ENCODE data around the gene ELMO1. TPM values are rescaled to one million over a fixed set of nuclear protein-coding genes. Genes with fewer than 3 reads are reported as not detected.

ELMO1 gene
- total and polyA plus RNA-seq, 2 experiments from 2014 or later: 6.5 to 24.9 TPM

DNA sequence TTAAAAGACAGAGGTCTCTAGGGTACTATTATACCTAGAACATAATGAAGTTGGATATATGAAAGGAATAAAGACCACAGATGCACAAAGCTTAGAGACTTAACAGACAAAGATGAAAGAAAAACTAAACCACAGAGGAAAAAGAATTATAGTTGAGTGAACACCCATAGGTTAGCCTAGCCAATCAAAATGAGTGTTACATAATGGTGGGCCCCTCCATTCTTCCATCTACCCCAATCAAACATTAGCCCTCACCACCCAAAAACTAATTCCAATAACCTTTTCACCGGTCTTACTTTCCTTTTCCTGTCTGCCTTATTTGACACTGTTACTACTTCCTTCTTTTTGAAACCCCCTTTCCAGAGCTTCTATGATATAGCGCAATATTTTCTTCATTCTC lies 130.1 kb downstream of the ELMO1 start:
- DNase-seq (ENCODE audit: low spot score) (no peak), ATAC-seq (no peak)
- Mint-ChIP-seq H3K9me3 (no peaks in the 10 kb centered on the region), H3K4me1 (peaks cover 4% of the 10 kb centered on the region), H3K27ac (no peak overlapping the region), H3K36me3 (ENCODE audit: low read depth) (no peaks in the 10 kb centered on the region), H3K4me3 (no peak overlapping the region), H3K27me3 (ENCODE audit: insufficient read depth, low read depth, poor library complexity) (peaks cover 2% of the 10 kb centered on the region)
- Histone ChIP-seq H2AFZ (no peak overlapping the region), H3F3A (replicated peaks; ENCODE audit: low read depth) (no peaks in the 10 kb centered on the region), H3K4me2 (no peak overlapping the region), H3K27me3 (ENCODE audit: insufficient read depth) (no peaks in the 10 kb centered on the region), H3K27ac (ENCODE audit: low read depth) (no peak overlapping the region), H3K79me2 (replicated peaks; ENCODE audit: insufficient read depth) (no peaks in the 10 kb centered on the region), H3K4me1 (ENCODE audit: insufficient read depth) (no peaks in the 10 kb centered on the region), H3K36me3 (ENCODE audit: insufficient read depth) (no peaks in the 10 kb centered on the region), H4K20me1 (replicated peaks; ENCODE audit: insufficient read depth) (no peaks in the 10 kb centered on the region), H3K4me3 (no peak overlapping the region), H3K9me2 (ENCODE audit: insufficient read depth) (peaks cover 9% of the 10 kb centered on the region)
- TF ChIP-seq CREB1 (CRISPR knock-in tag; IDR thresholded peaks at IDR 0.05; ENCODE audit: low read depth) (no peak), JUNB (IDR thresholded peaks at IDR 0.05; ENCODE audit: unreplicated experiment) (no peak), EZH2phosphoT487 (IDR thresholded peaks at IDR 0.05; ENCODE audit: unreplicated experiment) (no peak), POLR2AphosphoS5 (IDR thresholded peaks at IDR 0.05; ENCODE audit: low read depth) (no peak), EZH2 (IDR thresholded peaks at IDR 0.05; ENCODE audit: low read depth, unreplicated experiment) (no peak), ZNF331 (CRISPR knock-in tag; IDR thresholded peaks at IDR 0.05; ENCODE audit: low read depth) (no peak), STAT1 (IDR thresholded peaks at IDR 0.05; ENCODE audit: unreplicated experiment) (no peak)
- TF ChIP-seq, protein P1, sequence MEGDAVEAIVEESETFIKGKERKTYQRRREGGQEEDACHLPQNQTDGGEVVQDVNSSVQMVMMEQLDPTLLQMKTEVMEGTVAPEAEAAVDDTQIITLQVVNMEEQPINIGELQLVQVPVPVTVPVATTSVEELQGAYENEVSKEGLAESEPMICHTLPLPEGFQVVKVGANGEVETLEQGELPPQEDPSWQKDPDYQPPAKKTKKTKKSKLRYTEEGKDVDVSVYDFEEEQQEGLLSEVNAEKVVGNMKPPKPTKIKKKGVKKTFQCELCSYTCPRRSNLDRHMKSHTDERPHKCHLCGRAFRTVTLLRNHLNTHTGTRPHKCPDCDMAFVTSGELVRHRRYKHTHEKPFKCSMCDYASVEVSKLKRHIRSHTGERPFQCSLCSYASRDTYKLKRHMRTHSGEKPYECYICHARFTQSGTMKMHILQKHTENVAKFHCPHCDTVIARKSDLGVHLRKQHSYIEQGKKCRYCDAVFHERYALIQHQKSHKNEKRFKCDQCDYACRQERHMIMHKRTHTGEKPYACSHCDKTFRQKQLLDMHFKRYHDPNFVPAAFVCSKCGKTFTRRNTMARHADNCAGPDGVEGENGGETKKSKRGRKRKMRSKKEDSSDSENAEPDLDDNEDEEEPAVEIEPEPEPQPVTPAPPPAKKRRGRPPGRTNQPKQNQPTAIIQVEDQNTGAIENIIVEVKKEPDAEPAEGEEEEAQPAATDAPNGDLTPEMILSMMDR (conservative IDR thresholded peaks at IDR 0.05; ENCODE audit: low read depth in 2 of 2): no peak
- TF ChIP-seq, protein P2, sequence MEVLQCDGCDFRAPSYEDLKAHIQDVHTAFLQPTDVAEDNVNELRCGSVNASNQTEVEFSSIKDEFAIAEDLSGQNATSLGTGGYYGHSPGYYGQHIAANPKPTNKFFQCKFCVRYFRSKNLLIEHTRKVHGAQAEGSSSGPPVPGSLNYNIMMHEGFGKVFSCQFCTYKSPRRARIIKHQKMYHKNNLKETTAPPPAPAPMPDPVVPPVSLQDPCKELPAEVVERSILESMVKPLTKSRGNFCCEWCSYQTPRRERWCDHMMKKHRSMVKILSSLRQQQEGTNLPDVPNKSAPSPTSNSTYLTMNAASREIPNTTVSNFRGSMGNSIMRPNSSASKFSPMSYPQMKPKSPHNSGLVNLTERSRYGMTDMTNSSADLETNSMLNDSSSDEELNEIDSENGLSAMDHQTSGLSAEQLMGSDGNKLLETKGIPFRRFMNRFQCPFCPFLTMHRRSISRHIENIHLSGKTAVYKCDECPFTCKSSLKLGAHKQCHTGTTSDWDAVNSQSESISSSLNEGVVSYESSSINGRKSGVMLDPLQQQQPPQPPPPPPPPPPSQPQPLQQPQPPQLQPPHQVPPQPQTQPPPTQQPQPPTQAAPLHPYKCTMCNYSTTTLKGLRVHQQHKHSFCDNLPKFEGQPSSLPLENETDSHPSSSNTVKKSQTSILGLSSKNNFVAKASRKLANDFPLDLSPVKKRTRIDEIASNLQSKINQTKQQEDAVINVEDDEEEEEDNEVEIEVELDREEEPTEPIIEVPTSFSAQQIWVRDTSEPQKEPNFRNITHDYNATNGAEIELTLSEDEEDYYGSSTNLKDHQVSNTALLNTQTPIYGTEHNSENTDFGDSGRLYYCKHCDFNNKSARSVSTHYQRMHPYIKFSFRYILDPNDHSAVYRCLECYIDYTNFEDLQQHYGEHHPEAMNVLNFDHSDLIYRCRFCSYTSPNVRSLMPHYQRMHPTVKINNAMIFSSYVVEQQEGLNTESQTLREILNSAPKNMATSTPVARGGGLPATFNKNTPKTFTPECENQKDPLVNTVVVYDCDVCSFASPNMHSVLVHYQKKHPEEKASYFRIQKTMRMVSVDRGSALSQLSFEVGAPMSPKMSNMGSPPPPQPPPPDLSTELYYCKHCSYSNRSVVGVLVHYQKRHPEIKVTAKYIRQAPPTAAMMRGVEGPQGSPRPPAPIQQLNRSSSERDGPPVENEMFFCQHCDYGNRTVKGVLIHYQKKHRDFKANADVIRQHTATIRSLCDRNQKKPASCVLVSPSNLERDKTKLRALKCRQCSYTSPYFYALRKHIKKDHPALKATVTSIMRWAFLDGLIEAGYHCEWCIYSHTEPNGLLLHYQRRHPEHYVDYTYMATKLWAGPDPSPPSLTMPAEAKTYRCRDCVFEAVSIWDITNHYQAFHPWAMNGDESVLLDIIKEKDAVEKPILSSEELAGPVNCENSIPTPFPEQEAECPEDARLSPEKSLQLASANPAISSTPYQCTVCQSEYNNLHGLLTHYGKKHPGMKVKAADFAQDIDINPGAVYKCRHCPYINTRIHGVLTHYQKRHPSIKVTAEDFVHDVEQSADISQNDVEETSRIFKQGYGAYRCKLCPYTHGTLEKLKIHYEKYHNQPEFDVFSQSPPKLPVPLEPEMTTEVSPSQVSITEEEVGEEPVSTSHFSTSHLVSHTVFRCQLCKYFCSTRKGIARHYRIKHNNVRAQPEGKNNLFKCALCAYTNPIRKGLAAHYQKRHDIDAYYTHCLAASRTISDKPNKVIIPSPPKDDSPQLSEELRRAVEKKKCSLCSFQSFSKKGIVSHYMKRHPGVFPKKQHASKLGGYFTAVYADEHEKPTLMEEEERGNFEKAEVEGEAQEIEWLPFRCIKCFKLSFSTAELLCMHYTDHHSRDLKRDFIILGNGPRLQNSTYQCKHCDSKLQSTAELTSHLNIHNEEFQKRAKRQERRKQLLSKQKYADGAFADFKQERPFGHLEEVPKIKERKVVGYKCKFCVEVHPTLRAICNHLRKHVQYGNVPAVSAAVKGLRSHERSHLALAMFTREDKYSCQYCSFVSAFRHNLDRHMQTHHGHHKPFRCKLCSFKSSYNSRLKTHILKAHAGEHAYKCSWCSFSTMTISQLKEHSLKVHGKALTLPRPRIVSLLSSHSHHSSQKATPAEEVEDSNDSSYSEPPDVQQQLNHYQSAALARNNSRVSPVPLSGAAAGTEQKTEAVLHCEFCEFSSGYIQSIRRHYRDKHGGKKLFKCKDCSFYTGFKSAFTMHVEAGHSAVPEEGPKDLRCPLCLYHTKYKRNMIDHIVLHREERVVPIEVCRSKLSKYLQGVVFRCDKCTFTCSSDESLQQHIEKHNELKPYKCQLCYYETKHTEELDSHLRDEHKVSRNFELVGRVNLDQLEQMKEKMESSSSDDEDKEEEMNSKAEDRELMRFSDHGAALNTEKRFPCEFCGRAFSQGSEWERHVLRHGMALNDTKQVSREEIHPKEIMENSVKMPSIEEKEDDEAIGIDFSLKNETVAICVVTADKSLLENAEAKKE (CRISPR knock-in tag; IDR thresholded peaks at IDR 0.05): no peak
- TF ChIP-seq, protein P3, sequence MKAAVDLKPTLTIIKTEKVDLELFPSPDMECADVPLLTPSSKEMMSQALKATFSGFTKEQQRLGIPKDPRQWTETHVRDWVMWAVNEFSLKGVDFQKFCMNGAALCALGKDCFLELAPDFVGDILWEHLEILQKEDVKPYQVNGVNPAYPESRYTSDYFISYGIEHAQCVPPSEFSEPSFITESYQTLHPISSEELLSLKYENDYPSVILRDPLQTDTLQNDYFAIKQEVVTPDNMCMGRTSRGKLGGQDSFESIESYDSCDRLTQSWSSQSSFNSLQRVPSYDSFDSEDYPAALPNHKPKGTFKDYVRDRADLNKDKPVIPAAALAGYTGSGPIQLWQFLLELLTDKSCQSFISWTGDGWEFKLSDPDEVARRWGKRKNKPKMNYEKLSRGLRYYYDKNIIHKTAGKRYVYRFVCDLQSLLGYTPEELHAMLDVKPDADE (IDR thresholded peaks at IDR 0.05): no peak

Measured in GM23338 (cell line).